CD14-positive monocyte (primary cell): Measurements from ENCODE around the gene APOBEC2. TPM values are rescaled to one million over a fixed set of nuclear protein-coding genes. Genes with fewer than 3 reads are reported as not detected.

Source experiments
- DNase-seq, 3 donors: peaks; one replicate each; pipeline ENCODE4 v3.0.0-alpha.2; 2011 to 2022
- H2AFZ ChIP-seq: 2 replicates; pipeline ENCODE4 v1.6.0; 2012; ENCODE audit warnings: mild to moderate bottlenecking, low read depth, low read length, inconsistent platforms; ENCODE audit not compliant: insufficient read depth, poor library complexity, severe bottlenecking
- H3K27ac ChIP-seq, 2 donors: 1 replicate in 1 of 2; 2 replicates in 1 of 2; pipeline ENCODE4 v1.5.1; 2012 to 2013; ENCODE audit warnings: low read length in 2 of 2, control low read depth in 1 of 2, inconsistent platforms in 1 of 2, low read depth in 1 of 2, mild to moderate bottlenecking in 1 of 2
- H3K27me3 ChIP-seq, 2 donors: one replicate each; pipeline versions ENCODE4 v1.6.0 to v1.6.1; 2011 to 2013; ENCODE audit warnings: low read length in 2 of 2; ENCODE audit not compliant: control insufficient read depth in 2 of 2, insufficient read depth in 2 of 2
- H3K36me3 ChIP-seq, 2 donors: replicated peaks in 1 of 2; 1 replicate in 1 of 2; 2 replicates in 1 of 2; pipeline versions ENCODE4 v1.5.1 to v1.6.1; 2012 to 2013; ENCODE audit warnings: low read length in 2 of 2, control low read depth in 1 of 2, inconsistent platforms in 1 of 2, mild to moderate bottlenecking in 1 of 2; ENCODE audit not compliant: insufficient read depth in 2 of 2, control insufficient read depth in 1 of 2
- H3K4me1 ChIP-seq, 2 donors: 1 replicate in 1 of 2; 2 replicates in 1 of 2; pipeline versions ENCODE4 v1.5.1 to v1.6.1; 2012 to 2013; ENCODE audit warnings: low read length in 2 of 2, control low read depth in 1 of 2, inconsistent platforms in 1 of 2, mild to moderate bottlenecking in 1 of 2, moderate library complexity in 1 of 2; ENCODE audit not compliant: insufficient read depth in 2 of 2, control insufficient read depth in 1 of 2
- H3K4me2 ChIP-seq: replicated peaks from 2 replicates; pipeline ENCODE3; 2012; ENCODE audit warnings: low read length, moderate library complexity, mild to moderate bottlenecking; ENCODE audit not compliant: poor library complexity, severe bottlenecking; ENCODE audit errors: extremely low read depth
- H3K4me3 ChIP-seq, 3 experiments: fragments of 200-600 bp in 1 of 3; sonication (generic) in 1 of 3; replicated peaks in 1 of 3; 1 replicate in 2 of 3; 2 replicates in 1 of 3; pipeline ENCODE4 v1.5.1; 2011 to 2013; ENCODE audit warnings: low read length in 3 of 3, mild to moderate bottlenecking in 3 of 3, control low read depth in 2 of 3, low read depth in 2 of 3, inconsistent platforms in 1 of 3, moderate library complexity in 1 of 3
- H3K79me2 ChIP-seq: 2 replicates; pipeline ENCODE4 v1.6.0; 2012; ENCODE audit warnings: mild to moderate bottlenecking, control low read depth, inconsistent platforms, low read length, moderate library complexity; ENCODE audit not compliant: insufficient read depth
- H3K9ac ChIP-seq: 2 replicates; pipeline ENCODE4 v1.6.0; 2017; ENCODE audit warnings: low read length, mild to moderate bottlenecking; ENCODE audit not compliant: insufficient read depth, poor library complexity, severe bottlenecking
- H3K9me3 ChIP-seq, 2 donors: replicated peaks in 1 of 2; 1 replicate in 1 of 2; 2 replicates in 1 of 2; pipeline versions ENCODE4 v1.5.1 to v1.6.1; 2012 to 2013; ENCODE audit warnings: low read length in 2 of 2, control low read depth in 1 of 2; ENCODE audit not compliant: control insufficient read depth in 1 of 2, insufficient read depth in 1 of 2
- H4K20me1 ChIP-seq: 2 replicates; pipeline ENCODE4 v1.6.0; 2012; ENCODE audit warnings: mild to moderate bottlenecking, low read length, control low read depth, moderate library complexity; ENCODE audit not compliant: insufficient read depth
- H3K27ac Mint-ChIP-seq, 7 donors: one replicate each; pipeline ENCODE4 v1.8.0; 2020; ENCODE audit warnings: mild to moderate bottlenecking in 7 of 7, mixed read lengths in 7 of 7, moderate library complexity in 6 of 7, inconsistent platforms in 2 of 7
- H3K27me3 Mint-ChIP-seq, 3 donors: one replicate each; pipeline ENCODE4 v1.8.0; 2021 to 2022; ENCODE audit warnings: low read depth in 3 of 3, mild to moderate bottlenecking in 3 of 3, mixed read lengths in 3 of 3, moderate library complexity in 3 of 3, inconsistent platforms in 1 of 3
- H3K36me3 Mint-ChIP-seq, 2 donors: one replicate each; pipeline ENCODE4 v1.8.0; 2020; ENCODE audit warnings: mixed read lengths in 2 of 2, inconsistent platforms in 1 of 2, mild to moderate bottlenecking in 1 of 2
- H3K4me1 Mint-ChIP-seq: one replicate; pipeline ENCODE4 v1.8.0; 2020; ENCODE audit warnings: mild to moderate bottlenecking, mixed read lengths
- H3K4me3 Mint-ChIP-seq, 2 donors: one replicate each; pipeline ENCODE4 v1.8.0; 2020; ENCODE audit warnings: mild to moderate bottlenecking in 2 of 2, mixed read lengths in 2 of 2, moderate library complexity in 1 of 2
- H3K9me3 Mint-ChIP-seq, 7 donors: one replicate each; pipeline ENCODE4 v1.8.0; 2020 to 2022; ENCODE audit warnings: mixed read lengths in 7 of 7, mild to moderate bottlenecking in 6 of 7, moderate library complexity in 6 of 7, inconsistent platforms in 2 of 7
- WGBS: methylation state at CpG from one replicate; pipeline ENCODE4 v1.1.5; 2013; ENCODE audit warnings: missing lambda C conversion rate; ENCODE audit not compliant: insufficient coverage; 5-methylcytosine and 5-hydroxymethylcytosine counted together
- intact Hi-C, 2 donors: fragments of 100-400 bp; cut with micrococcal nuclease; formaldehyde crosslinking; loops; one replicate each; pipeline versions ENCODE4 v1.15.0 to v1.15.1; 2023
- polyA plus RNA-seq, 3 donors: library from polyadenylated mRNA; depleted of rRNA in 1 of 3; unstranded in 2 of 3; stranded (reverse) in 1 of 3; fragments of 300-500 nt in 2 of 3; fragments of >200 nt in 1 of 3; fragmentation: Illumina TruSeq in 2 of 3; gene quantifications; 1 replicate in 2 of 3; 2 replicates in 1 of 3; pipeline ENCODE4 v1.2.3, GENCODE V29; 2012 to 2021
- TF ChIP-seq, protein P1 (sequence below): fragments of 200-600 bp; IDR thresholded peaks from one replicate; pipeline ENCODE4 v1.8.0; 2022; ENCODE audit warnings: antibody characterized with exemption, mild to moderate bottlenecking

The APOBEC2 gene
- polyA plus RNA-seq, 3 donors, result 0.14 to 0.42 TPM; not detected in 1

DNA sequence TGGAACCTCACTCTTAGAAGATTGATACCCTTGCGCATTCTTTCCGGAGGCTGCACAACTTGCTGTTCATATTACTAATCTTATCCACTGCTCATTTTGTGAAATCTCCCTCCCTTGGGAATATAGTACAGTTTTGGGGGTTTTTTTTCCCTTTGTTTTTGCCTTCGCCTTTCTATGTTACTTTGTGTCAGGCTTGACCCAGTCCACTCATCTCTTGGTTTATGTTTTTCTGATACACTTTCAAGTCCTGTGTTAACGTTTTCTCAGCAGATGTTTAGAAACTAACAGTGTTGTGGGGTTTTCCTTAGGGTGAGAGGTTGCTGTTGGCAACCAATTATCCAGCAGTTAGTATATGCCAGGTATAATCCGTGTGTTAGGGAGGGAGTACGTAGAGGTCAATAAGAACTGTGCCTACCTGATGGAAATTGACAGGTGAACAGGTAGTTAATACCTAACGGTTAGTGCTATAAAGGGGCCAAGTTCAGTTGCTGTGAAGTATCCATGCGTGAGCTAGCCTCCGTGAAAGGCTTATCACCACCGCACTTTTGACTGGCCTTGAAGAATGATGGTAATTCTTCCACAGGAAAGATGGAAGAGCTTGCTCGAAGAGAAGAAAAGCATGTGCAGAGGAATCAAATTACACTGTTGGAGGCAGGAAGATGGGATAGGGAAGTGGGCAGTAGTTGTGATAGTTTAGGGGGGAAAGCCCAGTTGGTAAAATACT, 21.1 kb downstream of the APOBEC2 start:
- Histone ChIP-seq H3K27me3 (no peaks in the 10 kb centered on the region), H4K20me1 (peaks cover 31% of the 10 kb centered on the region), H2AFZ (peak overlapping the region; percentile 67), H3K9ac (peak overlapping the region; percentile 99), H3K27ac (peak overlapping the region; percentile 96 to 98), H3K36me3 (peaks cover 5 to 22% of the 10 kb centered on the region in 2 donors), H3K9me3 (no peaks in the 10 kb centered on the region), H3K4me3 (peak overlapping the region; percentile 80 to 88 (median 88)), H3K79me2 (peaks cover 68% of the 10 kb centered on the region), H3K4me2 (peak overlapping the region; percentile 83), H3K4me1 (peaks cover 18 to 27% of the 10 kb centered on the region in 2 donors)
- Mint-ChIP-seq H3K36me3 (peaks cover 17 to 20% of the 10 kb centered on the region in 2 donors), H3K27me3 (no peaks in the 10 kb centered on the region), H3K4me3 (peak overlapping the region; percentile 86 to 92), H3K4me1 (peaks cover 31% of the 10 kb centered on the region), H3K9me3 (no peaks in the 10 kb centered on the region), H3K27ac (peak overlapping the region; percentile 94 to 97 (median 96))
- intact Hi-C loops, result loop anchor here (5.0 to 10.0 kb wide), 3 partner anchors 108 to 661 kb away; partner anchors contain the start of gene TFEB (in 1 of the 2)
- TF ChIP-seq, protein P1, sequence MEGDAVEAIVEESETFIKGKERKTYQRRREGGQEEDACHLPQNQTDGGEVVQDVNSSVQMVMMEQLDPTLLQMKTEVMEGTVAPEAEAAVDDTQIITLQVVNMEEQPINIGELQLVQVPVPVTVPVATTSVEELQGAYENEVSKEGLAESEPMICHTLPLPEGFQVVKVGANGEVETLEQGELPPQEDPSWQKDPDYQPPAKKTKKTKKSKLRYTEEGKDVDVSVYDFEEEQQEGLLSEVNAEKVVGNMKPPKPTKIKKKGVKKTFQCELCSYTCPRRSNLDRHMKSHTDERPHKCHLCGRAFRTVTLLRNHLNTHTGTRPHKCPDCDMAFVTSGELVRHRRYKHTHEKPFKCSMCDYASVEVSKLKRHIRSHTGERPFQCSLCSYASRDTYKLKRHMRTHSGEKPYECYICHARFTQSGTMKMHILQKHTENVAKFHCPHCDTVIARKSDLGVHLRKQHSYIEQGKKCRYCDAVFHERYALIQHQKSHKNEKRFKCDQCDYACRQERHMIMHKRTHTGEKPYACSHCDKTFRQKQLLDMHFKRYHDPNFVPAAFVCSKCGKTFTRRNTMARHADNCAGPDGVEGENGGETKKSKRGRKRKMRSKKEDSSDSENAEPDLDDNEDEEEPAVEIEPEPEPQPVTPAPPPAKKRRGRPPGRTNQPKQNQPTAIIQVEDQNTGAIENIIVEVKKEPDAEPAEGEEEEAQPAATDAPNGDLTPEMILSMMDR, result no peak
- DNase-seq, result peak in 1 of 3 donors; percentile 27
- 17% methylated on average over 9 of the region's 11 CpGs for WGBS

DNA sequence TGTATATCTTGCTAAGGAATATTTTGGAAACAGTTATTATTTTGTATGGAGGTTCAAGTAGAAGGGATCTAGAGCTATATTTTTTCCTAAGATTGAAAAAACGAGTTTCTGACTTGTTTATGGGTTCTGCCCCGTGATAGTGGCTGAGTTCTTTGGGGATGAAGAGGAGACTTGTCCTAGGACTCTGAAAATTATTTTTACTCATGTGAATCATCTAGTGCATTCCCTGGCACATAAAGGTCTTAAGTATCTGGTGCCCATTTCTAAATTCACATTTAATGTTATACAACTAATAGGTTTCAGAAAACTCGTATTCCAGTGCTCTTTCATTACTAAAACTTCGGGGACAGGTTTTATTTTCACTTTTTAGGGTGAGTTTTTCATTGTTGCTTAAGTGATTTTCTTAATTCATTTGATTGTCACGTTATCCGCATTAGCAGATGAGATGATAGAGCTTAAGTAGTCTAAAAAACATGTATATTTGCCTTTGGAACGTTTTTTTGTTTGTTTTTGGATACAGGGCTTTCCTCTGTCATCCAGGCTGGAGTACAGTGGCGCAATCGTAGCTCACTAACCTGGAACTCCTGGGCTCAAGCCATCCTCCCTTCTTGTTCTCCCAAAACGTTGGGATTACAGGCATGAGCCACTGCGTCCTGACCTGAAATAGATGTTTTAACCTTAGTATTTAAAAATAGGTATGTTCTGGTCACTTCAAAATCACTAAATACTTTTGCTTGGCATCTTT, 21.9 kb downstream of the APOBEC2 start:
- Histone ChIP-seq H3K79me2 (peaks cover 75% of the 10 kb centered on the region), H3K4me2 (peak overlapping the region; percentile 83), H3K9ac (peak overlapping the region; percentile 99), H4K20me1 (peaks cover 31% of the 10 kb centered on the region), H3K4me1 (peaks cover 19 to 27% of the 10 kb centered on the region in 2 donors), H3K27me3 (no peaks in the 10 kb centered on the region), H2AFZ (no peak overlapping the region), H3K9me3 (no peaks in the 10 kb centered on the region), H3K4me3 (peak overlapping the region in 1 of 3 experiments; percentile 88), H3K27ac (peak overlapping the region in 1 of 2 donors; percentile 98), H3K36me3 (peaks cover 10 to 22% of the 10 kb centered on the region in 2 donors)
- no peaks in the 10 kb centered on the region for H3K27me3 Mint-ChIP-seq
- peak overlapping the region; percentile 94 to 97 (median 96) for H3K27ac Mint-ChIP-seq
- intact Hi-C loops, result loop anchor here (5.0 to 10.0 kb wide), 3 partner anchors 107 to 660 kb away; partner anchors contain the start of gene TFEB (in 1 of the 2)
- H3K9me3 Mint-ChIP-seq, result no peaks in the 10 kb centered on the region
- DNase-seq, result no peak
- H3K36me3 Mint-ChIP-seq, result peaks cover 19 to 20% of the 10 kb centered on the region in 2 donors
- peak overlapping the region; percentile 86 to 92 for H3K4me3 Mint-ChIP-seq
- 92% methylated on average over 2 of the region's 11 CpGs for WGBS
- TF ChIP-seq, protein P1, result no peak
- peaks cover 31% of the 10 kb centered on the region for H3K4me1 Mint-ChIP-seq
